Right atrium auricular region (tissue), 2 donors: Measurements from ENCODE around the gene BTK. TPM values are rescaled to one million over a fixed set of nuclear protein-coding genes. Genes with fewer than 3 reads are reported as not detected.

Experiments used
- DNase-seq: peaks from one replicate; pipeline ENCODE4 v3.0.0-alpha.2; 2019; ENCODE audit warnings: low spot score
- H3K27ac ChIP-seq, 2 donors: fragments of 200-600 bp; sonication (generic); 1 replicate in 1 of 2; 2 replicates in 1 of 2; pipeline ENCODE4 v1.5.1; 2016 to 2019
- H3K27me3 ChIP-seq, 2 donors: fragments of 200-600 bp; sonication (generic); one replicate each; pipeline versions ENCODE4 v1.5.1 to v1.6.0; 2017 to 2019
- H3K36me3 ChIP-seq: fragments of 200-600 bp; sonication (generic); one replicate; pipeline ENCODE4 v1.5.1; 2016
- H3K4me1 ChIP-seq, 2 donors: fragments of 200-600 bp; sonication (generic); one replicate each; pipeline versions ENCODE4 v1.5.1 to v1.6.0; 2017 to 2019
- H3K4me3 ChIP-seq, 2 donors: fragments of 200-600 bp; sonication (generic); 1 replicate in 1 of 2; 2 replicates in 1 of 2; pipeline ENCODE4 v1.5.1; 2017 to 2019; ENCODE audit warnings: mild to moderate bottlenecking in 1 of 2, moderate library complexity in 1 of 2
- H3K9me3 ChIP-seq, 2 donors: fragments of 200-600 bp; sonication (generic); one replicate each; pipeline ENCODE4 v1.5.1; 2019
- total RNA-seq, 2 donors: library from RNA; depleted of rRNA; stranded (reverse); fragments of >200 nt; gene quantifications; one replicate each; pipeline ENCODE4 v1.1.0, GENCODE V29; 2016
- TF ChIP-seq, protein P1 (sequence below), 2 donors: fragments of 200-600 bp; sonication (generic); IDR thresholded peaks; one replicate each; pipeline ENCODE4 v1.5.1; 2019; ENCODE audit warnings: antibody characterized with exemption in 2 of 2

BTK gene
- total RNA-seq, 2 donors from 2014 or later: 2.1 to 2.4 TPM

DNA sequence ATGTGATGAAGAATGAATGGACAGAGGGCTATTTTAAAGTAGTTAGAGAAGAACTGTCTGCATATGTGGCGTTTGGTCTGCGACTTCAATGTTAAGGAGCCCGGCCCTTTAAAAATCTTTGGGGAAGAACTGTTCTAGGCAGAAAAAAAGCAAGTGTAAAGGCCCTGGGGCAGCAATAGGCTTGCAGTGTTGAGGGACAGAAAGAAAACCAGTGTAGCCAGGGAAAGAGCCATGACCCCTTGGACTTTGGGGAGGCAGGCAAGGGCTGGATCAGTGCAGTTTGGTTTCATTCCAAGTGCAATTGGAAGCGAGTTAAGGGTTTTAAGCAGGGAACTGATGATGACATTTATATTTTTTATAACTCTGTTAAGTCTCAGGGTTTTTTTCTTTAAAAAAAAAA lies 13.8 kb upstream of the BTK start:
- DNase-seq: no peak
- Histone ChIP-seq H3K4me3 (no peak overlapping the region), H3K9me3 (no peaks in the 10 kb centered on the region), H3K27me3 (no peaks in the 10 kb centered on the region), H3K36me3 (no peaks in the 10 kb centered on the region), H3K27ac (no peak overlapping the region), H3K4me1 (no peaks in the 10 kb centered on the region)
- TF ChIP-seq, protein P1, sequence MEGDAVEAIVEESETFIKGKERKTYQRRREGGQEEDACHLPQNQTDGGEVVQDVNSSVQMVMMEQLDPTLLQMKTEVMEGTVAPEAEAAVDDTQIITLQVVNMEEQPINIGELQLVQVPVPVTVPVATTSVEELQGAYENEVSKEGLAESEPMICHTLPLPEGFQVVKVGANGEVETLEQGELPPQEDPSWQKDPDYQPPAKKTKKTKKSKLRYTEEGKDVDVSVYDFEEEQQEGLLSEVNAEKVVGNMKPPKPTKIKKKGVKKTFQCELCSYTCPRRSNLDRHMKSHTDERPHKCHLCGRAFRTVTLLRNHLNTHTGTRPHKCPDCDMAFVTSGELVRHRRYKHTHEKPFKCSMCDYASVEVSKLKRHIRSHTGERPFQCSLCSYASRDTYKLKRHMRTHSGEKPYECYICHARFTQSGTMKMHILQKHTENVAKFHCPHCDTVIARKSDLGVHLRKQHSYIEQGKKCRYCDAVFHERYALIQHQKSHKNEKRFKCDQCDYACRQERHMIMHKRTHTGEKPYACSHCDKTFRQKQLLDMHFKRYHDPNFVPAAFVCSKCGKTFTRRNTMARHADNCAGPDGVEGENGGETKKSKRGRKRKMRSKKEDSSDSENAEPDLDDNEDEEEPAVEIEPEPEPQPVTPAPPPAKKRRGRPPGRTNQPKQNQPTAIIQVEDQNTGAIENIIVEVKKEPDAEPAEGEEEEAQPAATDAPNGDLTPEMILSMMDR (IDR thresholded peaks at IDR 0.05): no peak

DNA sequence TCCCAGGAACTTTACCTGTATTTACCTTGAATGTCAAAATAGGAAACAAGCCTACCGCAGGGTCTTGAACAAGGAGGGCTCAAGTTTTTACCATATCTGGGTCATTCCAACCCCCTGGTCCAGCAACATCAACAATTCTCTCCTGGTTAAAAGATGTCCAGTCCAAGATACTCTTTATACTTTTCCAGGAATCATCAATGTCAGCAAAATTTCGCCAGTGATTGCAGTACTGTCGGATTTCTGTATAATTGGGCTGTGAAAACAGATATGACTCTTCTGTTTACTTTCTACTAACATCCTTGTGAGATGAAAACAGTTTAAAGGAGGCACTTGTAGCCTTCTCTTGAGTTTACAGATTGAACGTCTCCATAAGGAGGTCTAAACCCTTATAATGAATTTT lies 12.7 kb upstream of the BTK start:
- Histone ChIP-seq H3K27me3 (no peaks in the 10 kb centered on the region), H3K36me3 (no peaks in the 10 kb centered on the region), H3K9me3 (no peaks in the 10 kb centered on the region), H3K4me3 (no peak overlapping the region), H3K4me1 (no peaks in the 10 kb centered on the region), H3K27ac (no peak overlapping the region)
- no peak for DNase-seq
- TF ChIP-seq, protein P1 (IDR thresholded peaks at IDR 0.05): no peak

- Histone ChIP-seq H3K4me1 (no peaks in the 10 kb centered on the region), H3K36me3 (no peaks in the 10 kb centered on the region), H3K27ac (no peak overlapping the region), H3K9me3 (no peaks in the 10 kb centered on the region), H3K27me3 (no peaks in the 10 kb centered on the region), H3K4me3 (no peak overlapping the region)
- TF ChIP-seq, protein P1 (IDR thresholded peaks at IDR 0.05): no peak
- DNase-seq: no peak
Measured at GRCh38 chrX:101397779-101398178, 11.8 kb upstream of the BTK start.

- Histone ChIP-seq H3K9me3 (no peaks in the 10 kb centered on the region), H3K27me3 (no peaks in the 10 kb centered on the region), H3K27ac (no peak overlapping the region), H3K36me3 (no peaks in the 10 kb centered on the region), H3K4me3 (no peak overlapping the region), H3K4me1 (no peaks in the 10 kb centered on the region)
- TF ChIP-seq, protein P1 (IDR thresholded peaks at IDR 0.05): no peak
- no peak for DNase-seq
Measured at GRCh38 chrX:101395789-101396188, 9.8 kb upstream of the BTK start.

DNA sequence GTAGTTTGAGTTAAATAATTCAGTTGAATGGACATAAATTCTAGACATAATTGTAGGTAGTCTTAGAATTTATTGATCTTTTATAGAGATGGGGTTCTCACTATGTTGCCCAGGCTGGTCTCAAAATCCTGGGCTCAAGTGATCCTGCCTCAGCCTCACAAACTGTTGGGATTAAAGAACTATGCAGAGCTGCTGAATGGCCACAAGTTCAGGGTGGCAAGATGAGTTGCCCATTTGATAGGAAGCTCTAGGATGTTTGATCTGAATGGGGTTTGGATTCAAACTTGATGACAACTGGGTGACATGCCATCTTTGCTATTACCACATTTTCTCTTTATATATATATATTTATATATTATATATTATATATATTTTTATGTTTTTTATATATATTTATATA lies 8.4 kb upstream of the BTK start:
- no peak for DNase-seq
- H3K9me3 ChIP-seq: no peaks in the 10 kb centered on the region
- H3K36me3 ChIP-seq: no peaks in the 10 kb centered on the region
- H3K4me1 ChIP-seq: no peaks in the 10 kb centered on the region
- H3K27me3 ChIP-seq: no peaks in the 10 kb centered on the region
- H3K27ac ChIP-seq: no peak overlapping the region
- H3K4me3 ChIP-seq: no peak overlapping the region
- TF ChIP-seq, protein P1 (IDR thresholded peaks at IDR 0.05): no peak

DNA sequence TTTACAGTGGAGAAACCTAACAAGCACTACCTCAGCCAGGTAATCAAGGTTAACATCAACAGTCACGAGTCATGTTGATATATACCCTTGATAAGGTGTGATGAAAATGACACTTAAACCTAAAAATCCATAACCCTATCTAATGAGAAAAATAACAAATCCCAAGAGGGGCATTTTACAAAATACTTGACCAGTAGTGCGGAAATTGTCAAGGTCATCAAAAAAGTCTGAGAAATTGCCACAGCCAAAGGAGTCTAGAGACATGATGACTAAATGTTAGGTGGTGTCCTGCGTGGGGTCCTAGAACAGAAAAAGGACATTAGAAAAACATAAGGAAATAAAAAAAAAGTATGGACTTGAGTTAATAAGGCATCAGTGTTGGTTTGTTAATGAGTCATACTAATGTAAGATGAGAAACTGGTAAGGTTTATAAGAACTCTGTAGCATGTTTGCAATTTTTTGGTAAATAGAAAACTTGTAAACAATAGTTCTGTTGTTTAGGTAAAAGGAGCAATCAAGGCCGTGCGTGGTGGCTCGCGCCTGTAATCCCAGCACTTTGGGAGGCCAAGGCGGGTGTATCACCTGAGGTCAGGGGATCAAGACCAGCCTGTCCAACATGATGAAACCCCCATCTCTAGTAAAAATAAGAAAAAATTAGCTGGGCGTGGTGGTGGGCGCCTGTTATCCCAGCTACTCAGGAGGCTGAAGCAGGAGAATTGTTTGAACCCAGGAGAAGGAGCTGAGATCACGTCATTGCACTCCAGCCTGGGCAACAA lies 7.7 kb upstream of the BTK start:
- TF ChIP-seq, protein P1 (IDR thresholded peaks at IDR 0.05): no peak
- Histone ChIP-seq H3K4me3 (no peak overlapping the region), H3K9me3 (no peaks in the 10 kb centered on the region), H3K27me3 (no peaks in the 10 kb centered on the region), H3K4me1 (no peaks in the 10 kb centered on the region), H3K27ac (no peak overlapping the region), H3K36me3 (no peaks in the 10 kb centered on the region)
- DNase-seq: no peak
